WTC11 (cell line): Measurements from ENCODE around the gene HNF1B.

ENCODE experiments used
- JUN ChIP-seq: sonication (generic); formaldehyde crosslinking; IDR thresholded peaks from 2 replicates; pipeline ENCODE4 v1.8.0; 2023; ENCODE audit warnings: mild to moderate bottlenecking, missing genetic modification reagents
- TF ChIP-seq, protein P1 (sequence below): sonication (generic); formaldehyde crosslinking; IDR thresholded peaks from 2 replicates; pipeline ENCODE4 v1.8.1; 2023; ENCODE audit warnings: mild to moderate bottlenecking, missing genetic modification reagents, borderline replicate concordance
- TF ChIP-seq, protein P2 (sequence below): sonication (generic); formaldehyde crosslinking; IDR thresholded peaks from 2 replicates; pipeline ENCODE4 v1.8.0; 2023; ENCODE audit warnings: missing genetic modification reagents
- TF ChIP-seq, protein P3 (sequence below): fragments of 200-600 bp; IDR thresholded peaks from 2 replicates; pipeline ENCODE4 v1.8.0; 2022; ENCODE audit warnings: antibody characterized with exemption

DNA sequence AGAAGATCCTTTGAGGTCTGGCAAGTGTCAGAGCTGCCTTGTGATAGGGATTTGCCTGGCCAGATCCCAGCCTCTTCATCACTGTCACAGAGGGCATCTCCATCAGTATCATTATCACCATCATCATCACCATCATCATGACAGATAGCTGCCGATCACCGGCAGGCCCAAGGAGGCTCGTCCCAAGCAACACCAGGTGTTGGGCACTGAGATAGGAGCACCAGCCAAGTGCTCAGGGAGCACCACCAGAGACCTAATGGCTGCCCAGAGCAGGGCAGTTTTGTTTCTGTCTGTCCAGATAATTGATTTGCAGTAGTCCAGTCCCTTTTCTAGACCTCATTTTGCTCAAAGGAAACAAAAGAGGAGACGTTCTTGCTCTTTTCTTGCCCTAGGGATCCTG is 25.0 kb downstream of the HNF1B start:
- TF ChIP-seq, protein P1, sequence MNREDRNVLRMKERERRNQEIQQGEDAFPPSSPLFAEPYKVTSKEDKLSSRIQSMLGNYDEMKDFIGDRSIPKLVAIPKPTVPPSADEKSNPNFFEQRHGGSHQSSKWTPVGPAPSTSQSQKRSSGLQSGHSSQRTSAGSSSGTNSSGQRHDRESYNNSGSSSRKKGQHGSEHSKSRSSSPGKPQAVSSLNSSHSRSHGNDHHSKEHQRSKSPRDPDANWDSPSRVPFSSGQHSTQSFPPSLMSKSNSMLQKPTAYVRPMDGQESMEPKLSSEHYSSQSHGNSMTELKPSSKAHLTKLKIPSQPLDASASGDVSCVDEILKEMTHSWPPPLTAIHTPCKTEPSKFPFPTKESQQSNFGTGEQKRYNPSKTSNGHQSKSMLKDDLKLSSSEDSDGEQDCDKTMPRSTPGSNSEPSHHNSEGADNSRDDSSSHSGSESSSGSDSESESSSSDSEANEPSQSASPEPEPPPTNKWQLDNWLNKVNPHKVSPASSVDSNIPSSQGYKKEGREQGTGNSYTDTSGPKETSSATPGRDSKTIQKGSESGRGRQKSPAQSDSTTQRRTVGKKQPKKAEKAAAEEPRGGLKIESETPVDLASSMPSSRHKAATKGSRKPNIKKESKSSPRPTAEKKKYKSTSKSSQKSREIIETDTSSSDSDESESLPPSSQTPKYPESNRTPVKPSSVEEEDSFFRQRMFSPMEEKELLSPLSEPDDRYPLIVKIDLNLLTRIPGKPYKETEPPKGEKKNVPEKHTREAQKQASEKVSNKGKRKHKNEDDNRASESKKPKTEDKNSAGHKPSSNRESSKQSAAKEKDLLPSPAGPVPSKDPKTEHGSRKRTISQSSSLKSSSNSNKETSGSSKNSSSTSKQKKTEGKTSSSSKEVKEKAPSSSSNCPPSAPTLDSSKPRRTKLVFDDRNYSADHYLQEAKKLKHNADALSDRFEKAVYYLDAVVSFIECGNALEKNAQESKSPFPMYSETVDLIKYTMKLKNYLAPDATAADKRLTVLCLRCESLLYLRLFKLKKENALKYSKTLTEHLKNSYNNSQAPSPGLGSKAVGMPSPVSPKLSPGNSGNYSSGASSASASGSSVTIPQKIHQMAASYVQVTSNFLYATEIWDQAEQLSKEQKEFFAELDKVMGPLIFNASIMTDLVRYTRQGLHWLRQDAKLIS (CRISPR knock-in tag), result no peak
- TF ChIP-seq, protein P2, sequence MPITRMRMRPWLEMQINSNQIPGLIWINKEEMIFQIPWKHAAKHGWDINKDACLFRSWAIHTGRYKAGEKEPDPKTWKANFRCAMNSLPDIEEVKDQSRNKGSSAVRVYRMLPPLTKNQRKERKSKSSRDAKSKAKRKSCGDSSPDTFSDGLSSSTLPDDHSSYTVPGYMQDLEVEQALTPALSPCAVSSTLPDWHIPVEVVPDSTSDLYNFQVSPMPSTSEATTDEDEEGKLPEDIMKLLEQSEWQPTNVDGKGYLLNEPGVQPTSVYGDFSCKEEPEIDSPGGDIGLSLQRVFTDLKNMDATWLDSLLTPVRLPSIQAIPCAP (CRISPR knock-in tag), result no peak
- TF ChIP-seq, protein P3, sequence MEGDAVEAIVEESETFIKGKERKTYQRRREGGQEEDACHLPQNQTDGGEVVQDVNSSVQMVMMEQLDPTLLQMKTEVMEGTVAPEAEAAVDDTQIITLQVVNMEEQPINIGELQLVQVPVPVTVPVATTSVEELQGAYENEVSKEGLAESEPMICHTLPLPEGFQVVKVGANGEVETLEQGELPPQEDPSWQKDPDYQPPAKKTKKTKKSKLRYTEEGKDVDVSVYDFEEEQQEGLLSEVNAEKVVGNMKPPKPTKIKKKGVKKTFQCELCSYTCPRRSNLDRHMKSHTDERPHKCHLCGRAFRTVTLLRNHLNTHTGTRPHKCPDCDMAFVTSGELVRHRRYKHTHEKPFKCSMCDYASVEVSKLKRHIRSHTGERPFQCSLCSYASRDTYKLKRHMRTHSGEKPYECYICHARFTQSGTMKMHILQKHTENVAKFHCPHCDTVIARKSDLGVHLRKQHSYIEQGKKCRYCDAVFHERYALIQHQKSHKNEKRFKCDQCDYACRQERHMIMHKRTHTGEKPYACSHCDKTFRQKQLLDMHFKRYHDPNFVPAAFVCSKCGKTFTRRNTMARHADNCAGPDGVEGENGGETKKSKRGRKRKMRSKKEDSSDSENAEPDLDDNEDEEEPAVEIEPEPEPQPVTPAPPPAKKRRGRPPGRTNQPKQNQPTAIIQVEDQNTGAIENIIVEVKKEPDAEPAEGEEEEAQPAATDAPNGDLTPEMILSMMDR, result no peak
- TF ChIP-seq JUN (CRISPR knock-in tag), result no peak
